Measurements from ENCODE around the gene TFDP2.
A peak's percentile ranks its signal among the peaks of the same experiment; 100 is the strongest.
"Not testable (repeated sequence)": the region's sequence is repeated elsewhere in the genome, so short reads cannot be mapped to it uniquely, and the experiment has no call there.

TFDP2 gene

DNA sequence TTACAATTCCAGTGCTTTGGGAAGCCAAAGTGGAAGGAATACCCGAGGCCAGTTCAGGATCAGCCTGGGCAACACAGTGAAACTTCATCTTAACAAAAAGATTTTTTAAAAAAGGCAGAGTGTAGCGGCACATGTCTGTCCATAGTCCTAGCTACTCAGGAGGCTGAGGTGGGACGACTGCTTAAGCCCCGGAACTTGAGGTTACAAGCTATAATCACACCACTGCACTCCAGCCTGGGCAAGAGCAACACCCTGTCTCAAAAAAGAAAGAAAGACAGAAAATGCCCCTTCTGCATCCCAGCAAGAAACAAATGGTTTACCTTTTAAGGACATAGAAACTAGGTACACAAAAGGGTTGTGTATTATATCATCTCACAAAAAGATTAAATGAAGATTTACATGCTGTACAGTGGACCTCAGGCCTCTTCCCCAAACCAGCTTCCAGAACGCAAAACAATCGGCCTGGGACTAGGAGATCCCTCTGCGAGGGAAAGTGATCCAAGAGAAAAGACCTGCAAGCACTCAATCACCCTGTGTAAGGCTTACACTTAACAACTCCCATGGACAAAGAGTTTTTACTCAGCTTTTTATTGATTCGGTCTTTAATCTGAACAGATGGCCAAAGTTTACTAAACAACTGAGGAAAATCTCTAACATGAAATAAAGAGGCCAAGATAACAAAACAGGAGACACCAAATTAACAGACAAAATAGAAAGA is 21.2 kb downstream of the TFDP2 start:
- DNase-seq = no peak

DNA sequence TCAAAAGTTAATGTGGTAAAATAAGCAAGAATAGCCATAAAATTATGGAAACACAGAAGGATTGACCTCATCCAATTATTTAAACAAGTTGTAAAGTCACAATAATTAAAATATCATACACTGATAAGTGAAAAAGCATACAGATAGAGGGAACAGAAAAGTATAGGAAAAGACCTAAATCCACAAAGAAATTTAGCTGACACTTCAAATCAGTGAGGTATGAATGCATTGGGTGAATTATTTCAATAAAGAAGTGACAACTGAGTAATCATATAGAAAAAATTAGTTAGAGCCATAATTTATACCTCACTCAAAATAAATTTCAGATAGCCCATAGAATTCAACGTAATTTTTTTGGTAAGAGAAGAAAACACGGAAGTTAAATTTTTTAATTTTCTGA is 25.1 kb downstream of the TFDP2 start:
- DNase-seq = no peak

DNA sequence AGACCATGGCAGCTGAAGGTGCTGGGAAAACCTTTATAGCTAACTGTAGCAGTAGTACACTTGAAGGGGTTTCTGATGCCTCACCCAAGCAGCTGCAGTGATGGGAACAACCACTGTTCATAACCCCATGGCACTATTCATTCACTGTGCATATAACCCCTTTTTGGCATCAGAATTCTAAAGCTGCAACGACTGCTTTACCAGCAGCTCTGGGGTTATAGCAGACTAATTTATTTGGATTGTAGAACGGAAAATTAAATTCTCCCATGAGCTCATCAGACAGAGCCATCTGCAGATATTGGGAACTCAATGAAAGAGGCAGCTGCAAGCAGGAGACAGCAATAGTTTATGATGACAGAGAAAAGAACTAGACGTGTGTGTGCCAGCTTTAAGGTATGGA is 28.6 kb downstream of the TFDP2 start:
- peak; percentile 55 for DNase-seq

DNA sequence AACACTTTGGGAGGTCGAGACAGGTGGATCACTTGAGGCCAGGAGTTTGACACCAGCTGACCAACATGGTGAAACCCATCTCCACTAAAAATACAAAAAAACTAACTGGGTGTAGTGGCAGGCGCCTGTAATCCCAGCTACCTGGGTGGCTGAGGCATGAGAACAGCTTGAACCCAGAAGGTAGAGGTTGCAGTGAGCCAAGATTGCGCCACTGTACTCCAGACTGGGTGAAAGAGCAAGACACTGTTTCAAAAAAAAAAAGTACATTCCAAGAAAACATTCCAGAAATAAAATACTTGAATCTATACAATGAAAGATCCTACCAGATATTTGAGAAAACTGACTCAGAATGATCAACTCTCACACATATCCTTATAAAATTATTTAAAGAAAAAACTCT is 30.4 kb downstream of the TFDP2 start:
- no peak for DNase-seq

DNA sequence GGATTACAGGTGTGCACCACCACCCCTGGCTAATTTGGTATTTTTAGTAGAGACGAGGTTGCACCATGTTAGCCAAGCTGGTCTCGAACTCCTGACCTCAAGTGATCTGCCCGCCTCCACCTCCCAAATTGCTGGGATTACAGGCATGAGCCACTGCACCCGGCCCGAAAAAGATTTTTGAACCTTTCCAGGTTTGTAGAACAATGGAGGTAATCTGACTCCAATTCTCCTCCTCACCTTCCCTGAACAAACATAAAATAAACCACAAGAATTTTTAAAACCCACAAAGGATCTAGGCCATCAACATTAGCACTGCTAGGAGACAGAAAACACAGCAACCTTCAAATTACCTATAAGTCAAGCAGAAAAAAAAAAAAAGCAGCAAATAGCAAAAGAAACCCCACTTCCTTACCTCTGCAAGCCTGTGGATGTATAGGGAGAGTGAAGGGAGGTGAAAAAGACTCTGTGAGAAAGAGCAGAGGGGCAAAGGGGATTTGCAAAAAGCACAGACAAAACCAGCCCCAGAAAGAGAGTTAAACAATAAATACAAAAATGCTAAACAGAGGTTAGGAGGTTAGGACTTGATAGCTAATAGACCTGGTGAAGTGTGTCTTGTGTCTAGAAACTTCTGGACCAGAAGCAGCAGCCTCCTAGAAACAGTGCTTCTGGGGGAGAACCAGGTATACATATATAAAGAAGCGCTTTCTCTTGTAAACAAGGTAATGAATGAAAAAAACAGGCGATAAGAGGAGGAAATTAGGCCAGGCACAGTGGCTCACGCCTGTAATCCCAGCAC is 32.1 kb downstream of the TFDP2 start:
- DNase-seq = no peak

DNA sequence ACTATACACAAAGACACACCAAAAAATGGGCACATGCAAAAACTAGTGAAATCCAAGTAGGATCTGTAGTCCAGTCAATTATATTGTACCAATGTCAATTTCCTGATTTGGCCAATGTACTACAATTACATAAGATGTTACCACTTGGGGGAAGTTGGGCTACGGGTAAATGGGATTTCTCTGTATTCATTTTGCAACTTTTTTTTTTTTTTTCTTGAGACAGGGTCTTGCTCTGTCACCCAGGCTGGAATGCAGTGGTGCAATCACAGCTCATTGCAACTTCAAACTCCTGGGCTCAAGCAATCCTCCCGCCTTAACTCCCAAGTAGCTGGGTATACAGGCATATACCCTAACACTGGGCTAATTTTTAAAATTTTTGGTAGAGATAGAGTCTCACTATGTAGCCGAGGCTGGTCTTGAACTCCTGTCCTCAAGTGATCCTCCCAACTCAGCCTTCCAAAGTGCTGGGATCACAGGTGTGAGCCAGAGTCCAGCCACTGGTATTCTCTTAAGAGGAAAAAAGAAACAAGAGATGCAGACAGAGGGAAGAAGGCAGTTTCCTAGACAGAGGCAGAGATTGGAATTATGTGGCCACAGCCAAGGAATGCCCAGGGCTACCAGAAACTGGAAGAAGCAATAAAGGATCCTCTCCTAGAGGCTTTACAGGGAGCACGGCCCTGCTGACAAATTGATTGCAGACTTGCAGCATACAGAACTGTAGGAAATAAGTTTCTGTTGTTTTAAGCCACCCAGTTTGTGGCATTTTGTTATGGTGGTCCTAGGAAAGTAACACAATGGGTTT is 33.3 kb downstream of the TFDP2 start:
- no peak for DNase-seq

DNA sequence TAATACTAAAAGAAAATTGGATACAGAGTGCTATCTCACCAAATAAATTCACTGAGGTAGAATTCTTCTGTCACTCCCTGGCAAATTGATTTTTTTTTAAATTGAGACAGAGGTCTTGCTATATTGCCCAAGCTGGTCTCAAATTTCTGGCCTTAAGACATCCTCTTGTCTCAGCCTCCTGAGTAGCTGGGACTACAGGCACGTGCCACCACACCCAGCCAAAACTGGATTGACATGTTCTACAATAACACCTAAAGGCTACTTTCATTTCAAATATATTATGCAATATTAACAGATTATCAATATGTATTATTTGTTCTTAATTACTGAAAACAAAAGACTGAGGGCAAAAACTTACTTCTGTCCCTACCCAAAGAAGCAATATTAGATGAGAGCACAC is 36.7 kb downstream of the TFDP2 start:
- no peak for DNase-seq

DNA sequence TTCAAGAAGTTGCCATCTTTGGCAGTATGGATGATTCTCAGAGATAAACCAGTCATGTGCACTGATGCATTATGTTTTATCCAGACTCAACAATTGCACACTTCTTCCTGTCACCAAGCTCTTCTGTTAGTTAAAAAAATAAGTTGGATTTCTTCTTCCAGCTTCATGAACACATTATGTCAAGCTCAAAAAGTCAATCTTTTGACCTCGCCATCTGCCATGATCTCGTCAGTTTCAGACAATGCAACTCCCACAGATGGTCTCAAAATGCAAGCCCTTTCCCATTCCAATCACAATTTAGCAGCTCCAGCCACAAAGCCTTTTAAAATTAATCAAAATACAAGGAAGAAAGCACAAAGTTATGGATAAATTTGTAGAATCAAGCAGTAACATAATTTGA is 42.8 kb downstream of the TFDP2 start:
- DNase-seq = no peak

DNA sequence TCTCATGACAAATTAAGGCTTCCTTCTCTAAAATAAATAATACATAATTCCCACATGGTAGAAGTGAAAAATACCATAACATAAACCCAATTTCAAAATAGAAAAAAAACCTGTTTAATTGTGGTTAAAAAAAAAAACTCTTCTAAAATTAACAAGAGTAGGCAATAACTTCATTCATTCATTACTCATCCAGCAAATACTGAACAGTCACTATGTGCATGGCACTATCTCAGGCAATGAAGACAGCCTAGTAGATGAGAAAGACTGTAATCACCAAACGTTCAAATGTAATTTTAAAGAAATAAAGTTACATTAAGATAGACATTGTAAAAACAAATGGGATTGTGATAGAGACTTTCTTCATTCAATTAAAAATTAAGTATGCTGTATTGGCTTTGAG is 43.4 kb downstream of the TFDP2 start:
- DNase-seq = no peak

DNA sequence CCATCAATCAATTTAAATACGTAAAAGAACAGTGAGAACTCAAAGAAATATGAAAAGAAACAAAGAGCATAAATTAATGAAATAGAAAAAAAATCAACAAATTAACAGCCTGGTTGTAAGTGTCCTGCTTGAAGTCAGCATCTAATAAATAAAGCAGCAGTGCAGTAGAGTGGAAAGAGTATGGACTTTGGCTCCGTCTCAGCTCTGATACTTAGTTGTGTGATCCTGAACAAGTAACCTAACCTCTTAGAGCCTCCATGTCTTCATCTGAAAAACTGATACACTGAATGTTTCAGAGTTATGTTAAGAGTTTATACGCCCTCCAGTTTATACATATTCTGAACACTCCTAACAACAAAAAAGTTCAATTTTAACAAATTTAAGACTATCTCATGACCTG is 44.6 kb downstream of the TFDP2 start:
- DNase-seq = no peak

DNA sequence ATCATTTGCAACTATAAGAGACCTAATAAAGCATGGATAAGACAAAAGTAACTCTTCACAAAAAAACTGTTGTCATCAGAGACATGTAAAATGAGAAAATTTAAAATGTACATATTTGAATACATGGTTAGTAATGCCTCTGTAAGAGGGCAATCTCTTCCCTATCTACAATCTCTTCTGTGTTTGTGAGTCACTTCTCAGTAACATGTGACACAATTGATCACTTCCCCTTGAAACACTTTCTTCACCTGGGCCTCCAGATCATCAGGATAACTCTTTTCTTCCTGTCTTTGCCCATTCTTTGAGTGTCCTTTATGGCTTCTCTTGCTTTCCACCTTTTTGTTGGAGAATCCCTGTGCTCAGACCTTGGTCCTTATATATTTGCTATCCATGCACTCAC is 50.4 kb downstream of the TFDP2 start:
- no peak for DNase-seq

DNA sequence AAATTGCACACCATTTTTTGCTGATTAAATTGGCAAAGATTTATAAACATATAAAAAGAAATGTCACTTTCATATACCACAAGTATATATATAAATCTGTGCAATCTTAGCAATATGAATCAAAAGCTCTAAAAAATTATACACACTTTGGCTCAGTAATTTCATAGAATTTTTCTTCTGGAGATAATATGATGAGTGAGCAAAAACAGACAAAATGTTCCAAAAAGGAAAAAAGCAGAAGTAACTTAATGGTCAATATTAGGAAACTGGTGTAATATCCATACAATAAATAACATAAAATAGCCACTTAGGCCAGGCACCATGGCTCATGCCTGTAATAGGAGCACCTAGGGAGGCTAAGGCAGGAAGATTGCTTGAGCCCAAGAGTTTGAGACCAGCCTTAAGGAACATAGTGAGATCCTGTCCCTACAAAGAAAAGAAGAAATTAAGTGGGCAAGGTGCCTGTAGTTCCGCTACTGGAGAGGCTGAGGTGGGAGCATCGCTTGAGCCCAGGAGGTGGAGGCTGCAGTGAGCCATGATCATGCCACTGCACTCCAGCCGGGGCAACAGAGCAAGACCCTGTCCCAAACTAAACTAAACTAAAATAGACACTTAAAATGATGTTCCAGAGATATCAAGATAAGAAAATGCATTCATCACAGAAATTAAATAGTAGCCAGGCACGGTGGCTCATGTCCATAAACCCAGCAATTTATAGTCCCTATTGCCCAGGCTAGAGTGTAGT is 52.1 kb downstream of the TFDP2 start:
- no peak for DNase-seq

DNA sequence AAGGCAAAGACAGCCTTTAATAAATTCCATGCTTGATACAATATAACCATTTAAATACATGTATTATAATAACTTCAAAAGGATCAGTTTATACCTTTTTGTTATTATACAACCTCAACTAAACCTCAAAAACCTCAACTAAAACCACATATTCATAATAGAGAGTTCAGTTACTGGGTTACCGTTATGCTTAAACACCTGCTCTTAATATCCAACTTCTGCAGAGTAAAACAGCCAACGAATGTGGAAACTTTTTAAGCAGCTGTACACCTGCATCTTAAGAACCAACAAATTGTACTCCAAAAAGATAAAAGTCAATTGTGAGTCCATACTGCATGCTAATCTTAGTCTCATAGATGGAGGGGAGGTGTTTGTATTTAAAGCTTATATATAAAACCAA is 53.5 kb downstream of the TFDP2 start:
- DNase-seq = no peak

DNA sequence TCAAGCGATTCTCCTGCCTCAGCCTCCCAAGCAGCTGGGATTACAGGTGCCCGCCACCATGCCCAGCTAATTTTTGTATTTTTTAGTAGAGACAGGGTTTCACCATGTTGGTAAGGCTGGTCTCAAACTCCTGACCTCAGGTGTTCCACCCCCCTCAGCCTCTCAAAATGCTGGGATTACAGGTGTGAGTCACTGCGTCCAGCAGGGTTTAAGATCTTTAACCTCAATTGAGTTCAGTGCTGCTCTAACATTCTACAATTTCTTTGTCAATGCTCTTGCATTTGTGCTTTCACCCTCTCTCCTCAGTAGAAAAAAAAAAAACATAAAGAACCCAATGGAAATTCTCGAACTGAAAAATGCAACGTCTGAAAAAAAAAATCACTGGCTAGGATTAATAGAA is 60.4 kb downstream of the TFDP2 start:
- DNase-seq = not testable (repeated sequence)

DNA sequence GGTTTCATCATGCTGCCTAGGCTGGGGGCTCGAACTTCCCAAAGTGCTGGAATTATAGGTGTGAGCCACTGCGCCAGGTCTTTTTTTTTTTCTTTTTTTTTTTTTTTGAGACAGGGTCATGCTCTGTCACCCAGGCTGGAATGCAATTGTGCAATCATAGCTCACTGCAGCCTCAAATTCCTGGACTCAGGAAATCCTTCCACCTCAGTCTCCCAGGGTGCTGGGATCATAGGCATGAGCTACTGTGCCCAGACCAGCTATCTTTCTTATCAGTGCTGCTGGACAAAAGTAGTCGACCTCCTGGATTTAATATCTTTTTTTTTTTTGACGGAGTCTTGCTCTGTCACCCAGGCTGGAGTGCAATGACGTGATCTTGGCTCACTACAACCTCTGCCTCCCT is 60.8 kb downstream of the TFDP2 start:
- DNase-seq = no peak

DNA sequence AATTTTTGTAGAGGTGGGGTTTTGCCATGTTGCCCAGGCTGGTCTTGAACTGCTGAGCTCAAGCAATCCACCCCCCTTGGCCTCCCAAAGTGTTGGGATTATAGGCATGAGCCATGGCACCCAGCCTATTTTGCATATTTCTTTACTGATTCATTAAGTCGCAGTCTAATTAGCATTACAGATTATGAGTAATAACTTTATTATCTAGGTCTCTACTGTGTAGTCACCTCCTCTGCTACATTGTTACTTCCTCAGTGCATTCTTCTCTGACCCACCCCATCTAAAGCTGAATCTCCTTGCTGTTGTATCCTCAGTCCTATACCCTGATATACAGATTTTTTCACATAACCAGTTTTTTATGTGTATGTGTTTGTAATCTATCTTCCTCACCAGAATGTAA is 61.7 kb downstream of the TFDP2 start:
- DNase-seq = no peak

DNA sequence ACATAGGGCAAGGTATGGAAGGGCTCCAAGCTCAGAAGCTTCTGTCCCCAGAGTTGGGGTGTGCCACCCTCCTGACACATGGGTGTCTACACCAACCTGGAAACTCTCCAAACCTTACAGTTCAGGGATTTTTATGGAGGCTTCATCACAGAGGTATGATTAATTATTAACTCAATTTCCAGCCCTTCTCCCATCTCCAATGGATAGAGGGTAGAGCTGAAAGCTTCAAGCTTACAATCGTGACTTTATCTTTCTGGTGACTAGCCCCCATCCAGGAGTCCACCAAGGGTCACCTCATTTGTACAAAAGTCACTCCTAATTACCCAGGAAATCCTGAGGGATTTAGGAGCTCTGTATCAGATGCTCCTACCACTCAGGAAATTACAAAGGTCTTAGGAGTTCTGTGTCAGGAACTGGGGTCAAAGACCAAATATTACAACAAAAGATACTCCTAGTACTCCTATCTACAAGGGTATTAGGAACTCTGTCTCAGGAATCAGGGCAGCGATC is 62.7 kb downstream of the TFDP2 start:
- no peak for DNase-seq

DNA sequence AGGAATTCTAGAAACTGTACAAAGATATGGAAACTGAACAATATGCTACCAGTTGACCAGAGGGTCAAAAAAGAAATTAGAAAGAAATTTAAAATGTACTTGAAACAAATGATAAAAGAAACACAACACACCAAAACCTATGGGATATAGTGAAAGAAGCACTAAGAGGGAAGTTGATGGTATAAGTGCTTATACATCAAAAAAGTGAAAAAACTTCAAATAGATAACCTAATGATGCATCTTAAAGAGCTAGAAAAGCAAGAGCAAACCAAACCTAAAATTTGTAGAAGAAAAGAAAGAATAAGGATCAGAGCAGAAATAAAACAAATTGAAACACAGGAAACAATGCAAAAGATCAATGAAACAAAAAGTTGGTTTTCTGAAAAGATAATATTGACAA is 68.2 kb downstream of the TFDP2 start:
- no peak for DNase-seq

DNA sequence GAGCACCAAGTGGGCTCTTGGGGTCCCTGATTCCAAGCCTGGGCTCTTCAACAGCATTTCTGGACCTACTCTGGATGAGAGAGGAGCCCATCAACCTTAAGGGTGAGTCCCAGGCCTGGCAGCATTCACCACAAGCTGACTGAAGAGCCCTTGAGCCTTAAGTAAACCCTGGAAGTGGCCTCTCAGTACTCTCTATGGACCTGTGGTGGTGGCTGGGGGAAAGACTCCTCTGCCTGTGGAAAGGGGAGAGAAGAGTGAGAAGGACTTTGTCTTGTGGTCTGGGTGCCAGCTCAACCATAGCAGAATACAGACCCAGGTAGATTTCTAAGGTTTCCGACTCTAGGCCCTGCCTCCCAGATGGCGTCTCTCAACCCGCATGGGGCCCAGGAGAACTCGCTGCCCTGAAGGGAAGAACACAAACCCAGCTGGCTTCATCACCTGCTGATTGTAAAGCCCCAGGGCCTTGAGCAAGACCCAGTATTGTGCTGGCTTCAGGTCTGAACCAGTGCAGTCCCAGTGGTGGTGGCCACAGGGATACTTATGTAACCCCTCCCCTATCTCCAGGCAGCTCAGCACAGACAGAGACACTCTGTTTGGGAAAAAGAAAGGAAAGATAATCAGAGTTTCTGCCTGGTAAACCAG is 71.4 kb downstream of the TFDP2 start:
- DNase-seq = no peak

DNA sequence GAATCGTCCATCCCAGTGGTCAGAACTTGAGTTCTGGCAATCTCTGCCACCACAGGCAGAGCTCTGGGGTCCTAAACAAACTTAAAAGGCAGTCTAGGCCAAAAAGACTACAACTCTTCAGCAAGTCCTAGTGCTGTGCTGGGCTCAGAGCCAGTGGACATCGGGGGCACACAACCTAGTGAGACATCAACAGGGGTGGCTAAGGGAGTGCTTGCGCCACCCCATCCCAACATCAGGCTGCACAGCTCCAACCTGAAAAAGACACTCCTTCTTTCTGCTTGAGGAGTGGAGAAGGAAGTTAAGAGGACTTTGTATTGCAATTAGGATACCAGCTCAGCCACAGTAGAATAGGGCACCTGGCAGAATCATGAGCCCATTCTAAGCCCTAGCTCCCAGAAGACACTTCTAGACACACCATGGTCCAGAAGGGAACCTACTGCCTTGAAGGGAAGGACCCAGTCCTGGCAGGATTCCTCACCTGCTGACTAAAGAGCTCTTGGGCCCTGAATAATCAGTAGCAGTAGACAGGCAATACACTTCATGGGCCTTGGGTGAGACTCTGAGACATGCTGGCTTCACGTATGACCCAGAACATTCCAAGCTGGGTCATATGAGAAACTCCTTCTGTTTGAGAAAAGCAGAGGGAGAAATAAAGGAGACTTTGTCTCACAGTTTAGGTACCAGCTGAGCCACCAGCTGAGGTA is 72.0 kb downstream of the TFDP2 start:
- no peak for DNase-seq

DNA sequence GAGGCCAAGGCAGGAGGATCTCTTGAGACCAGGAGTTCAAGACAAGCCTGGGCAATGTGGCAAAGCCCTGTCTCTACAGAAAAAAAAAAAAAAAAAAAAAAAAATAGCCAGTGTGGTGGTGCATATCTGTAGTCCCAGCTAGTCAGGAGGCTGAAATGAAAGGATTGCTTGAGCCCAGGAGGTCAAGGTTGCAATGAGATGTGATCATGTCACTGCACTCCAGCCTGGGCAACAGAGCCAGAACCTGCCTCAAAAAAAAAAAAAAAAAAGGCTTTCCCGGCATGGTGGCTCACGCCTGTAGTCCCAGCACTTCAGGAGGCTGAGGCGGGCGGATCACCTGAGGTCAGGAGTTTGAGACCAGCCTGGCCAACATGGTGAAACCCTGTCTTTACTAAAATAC is 73.7 kb downstream of the TFDP2 start:
- DNase-seq = not testable (repeated sequence)

DNA sequence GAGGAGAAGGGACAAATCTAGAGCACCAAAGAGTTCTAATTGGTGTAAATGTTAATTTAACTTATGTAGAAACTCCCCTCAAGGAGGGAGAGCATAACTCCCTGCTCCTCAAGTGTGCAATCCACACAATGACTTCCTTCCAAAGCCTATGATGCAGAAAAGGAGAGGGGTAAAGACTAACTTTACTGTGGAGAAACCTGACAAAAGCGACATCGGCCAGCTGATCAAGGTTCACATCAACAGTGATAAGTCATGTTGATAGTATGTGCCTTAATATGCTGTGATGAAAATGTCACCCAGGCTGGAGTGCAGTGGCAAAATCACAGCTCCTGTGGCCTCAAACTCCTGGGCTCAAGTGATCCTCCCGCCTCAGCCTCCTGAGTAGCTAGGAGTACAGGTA is 76.5 kb downstream of the TFDP2 start:
- no peak for DNase-seq

Measured in right hindlimb (tissue), 1 donor.